GM10248 (cell line): ENCODE results near the gene NUDT7.

Experiments
- CTCF ChIA-PET: fragments of 300-600 bp; sonication (Branson Sonifier 250); formaldehyde crosslinking; extraction: SDS; loops from one replicate; lab custom pipeline; 2021; ENCODE audit warnings: antibody characterized with exemption; lab: Yijun Ruan, JAX
- POLR2A ChIA-PET: fragments of 350-650 bp; sonication (Branson Sonifier 250); formaldehyde crosslinking; extraction: SDS; loops from one replicate; lab custom pipeline; 2020; ENCODE audit warnings: antibody characterized with exemption; lab: Yijun Ruan, JAX
- DNase-seq: peaks from one replicate; pipeline ENCODE4 v3.0.0; 2012; ENCODE audit errors: extremely low spot score
- TF ChIP-seq, protein P1 (sequence below): IDR thresholded peaks from 2 replicates; pipeline ENCODE4 v1.5.1; 2012; ENCODE audit warnings: mild to moderate bottlenecking, low read depth; ENCODE audit errors: extremely low read depth, missing control alignments, control extremely low read depth

Gene NUDT7

DNA sequence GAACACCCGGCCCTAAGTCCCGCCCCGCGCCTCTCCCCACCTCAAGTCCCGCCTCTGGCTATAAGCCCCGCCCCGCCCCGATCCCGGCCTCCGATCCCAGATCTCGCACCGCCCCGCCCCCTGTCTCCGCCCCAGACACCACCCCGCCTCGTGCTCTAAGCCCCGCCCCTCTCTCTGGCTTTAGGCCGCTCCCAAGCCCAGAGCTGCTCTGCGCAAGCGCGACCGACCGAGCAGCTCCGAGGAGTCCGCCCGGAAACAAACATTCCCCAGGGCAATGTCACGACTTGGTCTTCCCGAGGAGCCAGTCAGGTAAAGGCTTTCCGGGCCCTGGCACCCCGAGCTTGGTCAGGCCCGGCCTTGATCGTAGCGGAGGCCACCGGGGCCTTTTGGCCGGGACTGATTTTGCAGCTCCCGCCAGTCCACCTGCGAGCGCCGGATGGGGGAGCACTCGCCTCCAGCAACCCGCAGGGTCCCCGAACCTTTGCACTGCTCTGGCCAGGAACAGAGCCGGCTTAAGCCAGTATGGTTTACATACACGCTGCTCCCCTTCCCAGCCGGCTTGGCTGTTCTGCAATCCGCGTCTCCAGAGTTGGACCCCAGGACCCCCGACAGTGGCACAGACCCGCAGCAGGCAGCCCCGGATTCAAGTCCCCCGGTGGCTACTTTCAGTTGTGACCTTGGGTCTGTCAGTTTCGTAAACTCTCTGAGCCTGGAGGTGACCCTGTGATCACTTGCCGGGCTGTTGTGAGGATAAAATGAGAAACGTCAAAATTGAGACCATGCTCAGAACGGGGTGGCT, at the start of gene NUDT7:
Gene NUDT7, plus strand, starts transcription at position 206 of the 799 bp plus-strand sequence. Its CDS starts 69 bp downstream, at position 275.
- TF ChIP-seq, protein P1, sequence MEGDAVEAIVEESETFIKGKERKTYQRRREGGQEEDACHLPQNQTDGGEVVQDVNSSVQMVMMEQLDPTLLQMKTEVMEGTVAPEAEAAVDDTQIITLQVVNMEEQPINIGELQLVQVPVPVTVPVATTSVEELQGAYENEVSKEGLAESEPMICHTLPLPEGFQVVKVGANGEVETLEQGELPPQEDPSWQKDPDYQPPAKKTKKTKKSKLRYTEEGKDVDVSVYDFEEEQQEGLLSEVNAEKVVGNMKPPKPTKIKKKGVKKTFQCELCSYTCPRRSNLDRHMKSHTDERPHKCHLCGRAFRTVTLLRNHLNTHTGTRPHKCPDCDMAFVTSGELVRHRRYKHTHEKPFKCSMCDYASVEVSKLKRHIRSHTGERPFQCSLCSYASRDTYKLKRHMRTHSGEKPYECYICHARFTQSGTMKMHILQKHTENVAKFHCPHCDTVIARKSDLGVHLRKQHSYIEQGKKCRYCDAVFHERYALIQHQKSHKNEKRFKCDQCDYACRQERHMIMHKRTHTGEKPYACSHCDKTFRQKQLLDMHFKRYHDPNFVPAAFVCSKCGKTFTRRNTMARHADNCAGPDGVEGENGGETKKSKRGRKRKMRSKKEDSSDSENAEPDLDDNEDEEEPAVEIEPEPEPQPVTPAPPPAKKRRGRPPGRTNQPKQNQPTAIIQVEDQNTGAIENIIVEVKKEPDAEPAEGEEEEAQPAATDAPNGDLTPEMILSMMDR = peak; percentile 35
- DNase-seq = peak; percentile 98
- CTCF ChIA-PET = interaction anchor here (0.8 to 1.6 kb wide), 3 partner anchors 9 to 13 kb away, joined by 3 to 6 read pairs (median 5); no protein-coding TSS in a partner anchor
- POLR2A ChIA-PET = interaction anchor here (0.6 kb wide), 1 partner anchor 403 kb away, joined by 3 read pairs; no protein-coding TSS in a partner anchor

DNA sequence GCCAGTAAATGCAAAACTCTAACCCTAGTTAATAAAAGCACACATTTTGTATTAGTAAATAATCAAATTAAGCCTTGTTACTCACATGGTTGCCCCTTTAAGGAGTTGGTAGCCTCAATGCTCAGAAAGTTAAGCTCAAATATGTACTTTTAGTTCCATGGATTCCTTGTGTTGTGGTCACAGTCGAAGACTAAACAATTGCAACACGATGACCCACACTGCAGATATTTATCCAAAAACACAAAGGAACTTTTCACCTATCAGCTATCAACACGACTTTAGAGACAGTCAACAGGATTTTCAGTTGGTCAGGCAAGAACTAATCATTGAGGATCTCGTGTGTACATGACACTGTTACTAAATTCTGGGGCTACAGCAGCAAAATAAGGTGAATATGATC, 47.4 kb upstream of the NUDT7 start:
- CTCF ChIA-PET = interaction anchor here (0.6 to 4.4 kb wide), 21 partner anchors 9 to 425 kb away, joined by 3 to 42 read pairs (median 4); no protein-coding TSS in a partner anchor

DNA sequence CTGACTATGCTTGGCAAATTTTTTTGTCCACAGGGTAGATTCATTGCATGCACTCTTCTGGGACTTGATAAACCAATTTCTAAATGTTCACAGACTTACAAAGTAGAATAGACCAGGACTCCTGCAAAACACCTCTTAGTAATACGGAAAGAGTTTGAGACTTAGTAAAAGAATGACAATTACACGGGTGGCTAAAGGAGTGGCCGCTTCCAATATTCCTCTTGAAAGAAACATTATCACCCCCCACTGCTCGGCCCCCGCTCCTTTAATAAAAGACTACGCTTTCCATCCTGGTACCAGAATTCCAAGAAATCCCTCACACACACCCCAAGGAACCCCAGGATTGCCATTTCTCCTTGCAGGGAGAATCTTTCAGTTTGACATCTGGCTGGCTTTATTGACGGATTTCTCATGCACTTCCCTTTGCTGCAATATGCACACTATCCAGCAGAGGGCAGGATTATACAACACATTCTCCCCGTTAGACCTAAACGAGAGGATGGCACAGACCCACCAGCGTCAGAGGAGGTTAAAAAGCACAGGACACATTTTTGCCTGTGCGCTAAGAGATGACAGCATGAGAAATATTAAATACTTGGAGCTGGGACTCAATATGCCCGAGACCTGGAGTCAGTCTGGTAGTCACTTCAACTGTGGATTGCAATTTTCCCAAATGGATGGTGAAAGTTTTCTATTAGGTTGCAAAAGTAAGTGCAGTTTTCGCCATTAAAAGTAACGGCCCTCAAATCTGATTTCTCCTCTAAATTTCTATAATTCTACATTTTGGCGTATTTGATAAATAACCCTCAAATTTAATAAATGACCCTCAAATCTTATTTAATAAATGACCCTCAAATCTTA, 46.6 kb upstream of the NUDT7 start:
- CTCF ChIA-PET = interaction anchor here (0.6 to 4.4 kb wide), 25 partner anchors 9 to 427 kb away, joined by 3 to 42 read pairs (median 4); no protein-coding TSS in a partner anchor
- POLR2A ChIA-PET = no interaction called here
- DNase-seq = peak; percentile 61
- TF ChIP-seq, protein P1 = peak; percentile 87

More for the DNA sequence above, 47.4 kb upstream of the NUDT7 start:
- TF ChIP-seq, protein P1 = no peak
- POLR2A ChIA-PET = no interaction called here
- DNase-seq = no peak

DNA sequence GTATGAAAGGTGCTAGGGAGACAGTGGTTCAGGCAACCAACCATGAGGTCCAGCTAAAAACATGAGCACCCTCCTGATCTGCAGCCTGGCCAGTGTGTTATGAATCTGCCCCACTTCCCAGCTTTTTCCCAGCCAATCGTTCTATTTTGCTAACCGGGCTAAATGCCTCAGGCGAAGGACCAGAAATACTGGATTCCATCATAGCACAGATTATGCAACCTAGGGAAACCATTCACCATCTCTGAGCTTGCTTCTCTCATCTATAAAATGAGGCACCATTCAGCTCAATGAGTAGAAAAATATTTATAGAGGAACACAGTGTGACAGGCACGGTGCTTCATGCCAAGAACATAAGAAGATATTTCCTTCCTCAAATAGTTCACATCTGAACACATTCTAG, 45.2 kb upstream of the NUDT7 start:
- ChIA-PET POLR2A (no interaction called here), CTCF (interaction anchor here (1.0 to 4.4 kb wide), 10 partner anchors 9 to 425 kb away, joined by 3 to 42 read pairs (median 5); no protein-coding TSS in a partner anchor)
- TF ChIP-seq, protein P1 = no peak
- no peak for DNase-seq

DNA sequence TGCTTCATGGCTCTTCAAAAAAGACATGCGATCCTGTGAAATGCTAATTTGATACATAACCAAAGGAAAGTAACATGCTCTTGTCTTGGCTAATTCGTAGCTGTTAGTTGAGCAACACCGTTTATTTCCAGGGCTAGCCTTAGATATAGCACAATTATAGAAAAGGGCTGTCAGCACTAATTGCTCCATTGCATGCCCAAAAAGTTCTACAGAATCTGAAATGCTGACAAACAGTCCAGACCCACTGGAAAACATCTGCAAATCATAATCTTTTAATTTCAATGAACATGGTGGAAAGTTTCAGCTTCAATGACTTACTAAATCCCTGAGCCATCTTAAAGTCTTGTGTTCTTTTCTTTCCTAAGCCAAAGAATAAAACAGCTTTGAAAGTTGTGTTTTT, 42.9 kb upstream of the NUDT7 start:
- CTCF ChIA-PET = interaction anchor here (1.0 to 1.3 kb wide), 2 partner anchors 291 to 324 kb away, joined by 4 read pairs; no protein-coding TSS in a partner anchor
- no peak for DNase-seq
- POLR2A ChIA-PET = no interaction called here
- TF ChIP-seq, protein P1 = no peak

DNA sequence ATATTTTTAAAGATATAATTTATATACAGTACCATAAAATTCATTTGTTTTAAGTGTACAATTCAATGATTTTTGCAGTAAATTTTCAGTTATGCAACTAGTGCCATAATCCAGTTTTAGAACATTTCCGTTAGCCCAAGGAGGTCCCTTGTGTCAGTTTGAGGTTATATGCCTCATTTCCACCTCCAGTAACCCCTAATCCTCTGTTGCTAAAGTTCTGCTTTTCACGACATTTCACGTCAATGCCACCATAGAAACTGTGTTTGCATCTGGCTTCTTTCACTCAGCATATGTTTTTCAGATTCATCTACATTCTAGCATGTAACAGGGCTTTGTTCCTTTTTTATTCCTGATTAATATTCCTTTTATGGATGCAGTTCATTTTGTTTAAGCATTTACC, 42.4 kb upstream of the NUDT7 start:
- TF ChIP-seq, protein P1 = no peak
- ChIA-PET CTCF (interaction anchor here (1.0 to 1.3 kb wide), 2 partner anchors 291 to 323 kb away, joined by 4 read pairs; no protein-coding TSS in a partner anchor), POLR2A (no interaction called here)
- DNase-seq = no peak
